Measurements from ENCODE around the gene TMPRSS13.

- TF ChIP-seq GATA2 (IDR thresholded peaks at IDR 0.05; ENCODE audit: low read depth, low read length) (no peak), GATA3 (IDR thresholded peaks at IDR 0.05; ENCODE audit: low read depth, low read length) (no peak)
Measured at GRCh38 chr11:117923773-117924172, 5.4 kb downstream of the TMPRSS13 start.
